ENCODE measurements around the gene KCNQ1.

The KCNQ1 gene

DNA sequence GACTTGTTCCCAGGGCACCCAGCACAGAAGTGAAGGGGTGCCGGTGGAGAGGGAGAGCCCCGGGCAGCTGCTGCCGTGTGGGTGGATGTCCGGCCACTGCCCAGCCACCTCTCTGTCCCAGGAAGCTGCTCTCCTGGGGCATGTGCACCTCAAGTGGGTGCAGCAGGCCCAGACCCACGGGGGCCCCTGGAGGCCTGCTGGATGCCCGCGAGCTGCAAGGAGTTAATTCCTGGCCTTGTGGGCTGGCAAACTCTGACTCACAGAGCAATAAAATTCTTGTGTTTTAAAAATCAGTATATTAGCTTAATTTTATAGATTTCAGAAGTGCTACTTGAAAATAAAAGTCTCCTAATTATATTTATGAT, 292.4 kb downstream of the KCNQ1 start:
- no peaks in the 10 kb centered on the region; the same call in 1 of the 2 replicates for H3K27me3 ChIP-seq (replicated peaks; ENCODE audit: control insufficient read depth, insufficient read depth, low read length)
- TF ChIP-seq, protein P1, sequence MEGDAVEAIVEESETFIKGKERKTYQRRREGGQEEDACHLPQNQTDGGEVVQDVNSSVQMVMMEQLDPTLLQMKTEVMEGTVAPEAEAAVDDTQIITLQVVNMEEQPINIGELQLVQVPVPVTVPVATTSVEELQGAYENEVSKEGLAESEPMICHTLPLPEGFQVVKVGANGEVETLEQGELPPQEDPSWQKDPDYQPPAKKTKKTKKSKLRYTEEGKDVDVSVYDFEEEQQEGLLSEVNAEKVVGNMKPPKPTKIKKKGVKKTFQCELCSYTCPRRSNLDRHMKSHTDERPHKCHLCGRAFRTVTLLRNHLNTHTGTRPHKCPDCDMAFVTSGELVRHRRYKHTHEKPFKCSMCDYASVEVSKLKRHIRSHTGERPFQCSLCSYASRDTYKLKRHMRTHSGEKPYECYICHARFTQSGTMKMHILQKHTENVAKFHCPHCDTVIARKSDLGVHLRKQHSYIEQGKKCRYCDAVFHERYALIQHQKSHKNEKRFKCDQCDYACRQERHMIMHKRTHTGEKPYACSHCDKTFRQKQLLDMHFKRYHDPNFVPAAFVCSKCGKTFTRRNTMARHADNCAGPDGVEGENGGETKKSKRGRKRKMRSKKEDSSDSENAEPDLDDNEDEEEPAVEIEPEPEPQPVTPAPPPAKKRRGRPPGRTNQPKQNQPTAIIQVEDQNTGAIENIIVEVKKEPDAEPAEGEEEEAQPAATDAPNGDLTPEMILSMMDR (IDR thresholded peaks at IDR 0.05; ENCODE audit: insufficient read depth, low read length, poor library complexity, severe bottlenecking) = no peak
- H3K4me3 ChIP-seq (replicated peaks; ENCODE audit: low read depth, low read length) = no peak overlapping the region
- no peaks in the 10 kb centered on the region for H3K36me3 ChIP-seq (ENCODE audit: control insufficient read depth, insufficient read depth, low read length)
- no peak for DNase-seq (ENCODE audit: extremely low read depth, insufficient read length)

DNA sequence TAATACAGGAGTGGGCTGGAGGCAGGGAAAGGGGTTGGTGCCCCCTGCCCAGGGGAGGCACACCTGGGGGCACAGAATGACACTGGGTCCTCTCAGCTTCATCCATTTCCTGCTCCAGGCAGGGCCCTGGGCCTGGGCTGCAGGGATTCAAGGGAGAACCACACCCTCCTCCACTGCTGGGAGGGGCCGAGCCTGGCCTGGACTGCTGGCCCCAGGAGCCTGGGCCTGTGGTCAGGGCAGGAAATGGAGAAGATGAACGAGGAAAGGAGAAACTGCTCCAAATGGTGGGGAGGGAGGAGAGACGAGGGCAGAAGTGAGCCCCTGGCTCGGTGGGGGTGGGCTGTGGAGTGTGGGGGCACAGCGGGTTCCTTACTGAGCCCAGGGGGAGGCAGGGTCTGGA, 293.1 kb downstream of the KCNQ1 start:
- Histone ChIP-seq H3K36me3 (ENCODE audit: control insufficient read depth, insufficient read depth, low read length) (no peaks in the 10 kb centered on the region), H3K4me3 (replicated peaks; ENCODE audit: low read depth, low read length) (no peak overlapping the region), H3K27me3 (replicated peaks; ENCODE audit: control insufficient read depth, insufficient read depth, low read length) (no peaks in the 10 kb centered on the region; the same call in 1 of the 2 replicates)
- TF ChIP-seq, protein P1 (IDR thresholded peaks at IDR 0.05; ENCODE audit: insufficient read depth, low read length, poor library complexity, severe bottlenecking) = no peak
- DNase-seq (ENCODE audit: extremely low read depth, insufficient read length) = no peak

DNA sequence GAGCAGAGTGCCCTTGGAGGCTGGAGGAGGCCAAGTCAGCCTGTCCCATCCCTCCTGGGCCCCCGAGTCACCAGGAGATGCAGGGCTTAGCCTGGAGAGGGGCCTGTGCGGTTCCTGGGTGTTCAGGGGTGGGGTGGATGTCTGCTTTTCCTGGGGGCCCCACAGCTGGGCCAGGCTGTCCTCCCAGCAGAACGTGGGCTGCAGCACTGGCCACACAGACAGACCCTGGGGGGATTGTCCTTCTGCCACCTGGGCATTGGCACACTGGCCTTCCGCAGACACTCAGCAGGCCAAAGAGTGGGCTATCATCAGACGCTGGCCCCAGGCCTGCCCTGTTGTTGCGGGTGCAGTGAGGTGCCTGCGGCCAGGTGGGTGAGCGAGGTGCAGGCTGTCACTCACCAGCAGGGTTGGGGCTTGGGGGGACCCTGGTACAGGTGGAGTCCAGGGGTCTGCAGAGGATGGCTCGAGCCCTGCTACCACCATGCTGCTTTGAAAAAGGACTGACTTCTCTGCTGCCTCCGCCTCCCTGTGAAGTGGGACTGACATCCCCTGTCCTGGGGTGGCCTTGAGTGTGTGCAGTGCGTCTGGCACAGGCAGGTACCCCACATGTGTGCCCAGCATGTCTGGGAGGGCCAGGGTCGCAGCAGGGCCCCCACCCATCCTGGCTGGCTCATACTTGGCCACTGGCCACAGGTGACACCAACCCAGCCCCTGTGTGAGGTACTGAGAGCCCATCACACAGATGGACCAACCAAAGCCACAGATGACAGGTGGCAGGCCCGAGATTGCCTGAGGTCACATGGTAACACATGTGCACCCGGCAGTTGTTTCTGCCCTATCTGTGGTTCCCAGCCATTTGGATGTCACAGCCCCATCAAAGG, 294.0 kb downstream of the KCNQ1 start:
- TF ChIP-seq, protein P1 (IDR thresholded peaks at IDR 0.05; ENCODE audit: insufficient read depth, low read length, poor library complexity, severe bottlenecking) = no peak
- Histone ChIP-seq H3K4me3 (replicated peaks; ENCODE audit: low read depth, low read length) (no peak overlapping the region), H3K36me3 (ENCODE audit: control insufficient read depth, insufficient read depth, low read length) (no peaks in the 10 kb centered on the region), H3K27me3 (replicated peaks; ENCODE audit: control insufficient read depth, insufficient read depth, low read length) (no peaks in the 10 kb centered on the region; the same call in 1 of the 2 replicates)
- no peak for DNase-seq (ENCODE audit: extremely low read depth, insufficient read length)

DNA sequence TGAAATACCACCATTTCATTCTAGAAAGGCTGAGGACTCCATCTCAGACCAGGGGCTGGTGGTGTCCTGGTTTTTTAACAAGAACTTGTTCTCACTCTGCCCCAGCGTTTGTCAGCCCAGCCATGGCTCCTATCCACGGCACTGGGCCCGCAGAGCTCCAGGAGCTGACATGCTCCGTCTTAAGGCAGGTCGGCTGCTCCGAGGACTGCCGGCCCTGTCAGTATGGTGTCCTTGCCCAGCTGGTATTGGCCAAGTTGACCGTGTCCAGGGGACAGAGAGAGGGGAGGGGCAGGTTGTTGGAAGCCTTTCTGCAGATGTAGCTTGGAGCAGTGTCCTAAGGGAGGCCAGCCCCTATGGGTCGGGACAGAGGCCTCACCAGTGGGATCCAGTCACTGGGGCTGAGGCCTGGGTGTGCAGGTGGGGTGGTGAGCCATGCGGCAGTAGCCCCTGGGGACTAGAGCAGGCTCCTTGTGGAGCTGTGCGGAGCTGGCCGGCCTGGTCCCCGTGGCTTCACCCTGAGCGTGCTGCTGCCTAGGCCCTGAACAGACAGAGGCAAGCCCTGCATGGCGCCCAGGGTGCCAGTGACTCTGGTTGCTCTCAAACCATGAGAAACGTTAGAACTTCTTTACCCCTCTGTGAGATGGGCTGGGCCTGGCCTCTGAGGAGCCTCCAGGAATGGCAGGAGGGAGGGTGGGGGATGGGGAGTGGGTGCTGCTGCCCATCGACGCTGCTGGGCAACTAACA, 294.9 kb downstream of the KCNQ1 start:
- no peak overlapping the region for H3K4me3 ChIP-seq (replicated peaks; ENCODE audit: low read depth, low read length)
- H3K36me3 ChIP-seq (ENCODE audit: control insufficient read depth, insufficient read depth, low read length) = no peaks in the 10 kb centered on the region
- no peak for DNase-seq (ENCODE audit: extremely low read depth, insufficient read length)
- TF ChIP-seq, protein P1 (IDR thresholded peaks at IDR 0.05; ENCODE audit: insufficient read depth, low read length, poor library complexity, severe bottlenecking) = no peak
- H3K27me3 ChIP-seq (replicated peaks; ENCODE audit: control insufficient read depth, insufficient read depth, low read length) = no peaks in the 10 kb centered on the region; the same call in 1 of the 2 replicates

DNA sequence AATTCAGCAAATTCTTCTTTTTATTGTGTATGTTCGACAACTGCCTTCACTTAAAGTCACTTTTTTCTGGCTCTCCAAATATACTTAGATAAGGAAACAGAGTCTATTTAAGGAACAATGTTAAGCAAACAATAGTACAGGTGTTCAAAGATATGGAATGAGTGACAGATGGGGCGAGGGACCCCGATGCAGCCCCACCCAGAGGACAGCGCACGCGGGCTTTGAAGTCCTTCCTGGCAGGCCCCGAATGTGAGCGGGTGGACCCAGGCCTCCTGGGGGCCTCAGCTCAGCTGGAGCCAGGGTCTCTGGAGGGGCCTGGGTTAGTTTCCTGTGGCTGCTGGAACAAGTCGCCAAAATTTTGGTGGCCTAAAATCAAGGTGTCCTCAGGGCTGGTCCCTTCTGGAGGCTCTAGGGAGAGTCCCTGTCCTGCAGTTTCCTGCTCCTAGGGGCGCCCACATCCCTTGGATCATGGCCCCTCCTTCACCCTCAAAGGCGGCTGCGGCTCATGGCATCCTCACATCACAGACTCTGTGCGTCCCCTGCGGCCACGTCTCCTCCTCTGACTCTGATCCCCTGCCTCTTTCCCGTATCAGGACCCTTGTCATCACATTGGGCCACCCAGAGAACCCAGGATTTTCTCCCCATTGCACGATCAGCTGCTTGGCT, 295.6 kb downstream of the KCNQ1 start:
- H3K27me3 ChIP-seq (replicated peaks; ENCODE audit: control insufficient read depth, insufficient read depth, low read length) = no peaks in the 10 kb centered on the region; the same call in 1 of the 2 replicates
- no peak overlapping the region for H3K4me3 ChIP-seq (replicated peaks; ENCODE audit: low read depth, low read length)
- H3K36me3 ChIP-seq (ENCODE audit: control insufficient read depth, insufficient read depth, low read length) = no peaks in the 10 kb centered on the region
- DNase-seq (ENCODE audit: extremely low read depth, insufficient read length) = no peak
- TF ChIP-seq, protein P1 (IDR thresholded peaks at IDR 0.05; ENCODE audit: insufficient read depth, low read length, poor library complexity, severe bottlenecking) = no peak

Data from GM06990 (cell line).